ENCODE results near the gene D2HGDH.

- no peak for TF ChIP-seq POLR2AphosphoS5 (IDR thresholded peaks at IDR 0.05; ENCODE audit: low read depth, low read length)
- TF ChIP-seq POLR2A (IDR thresholded peaks at IDR 0.05; ENCODE audit: low read depth, low read length): no peak
- TF ChIP-seq SPI1 (IDR thresholded peaks at IDR 0.05; ENCODE audit: low read depth, low read length): no peak
- TF ChIP-seq POU2F2 (IDR thresholded peaks at IDR 0.05; ENCODE audit: low read depth, low read length): no peak
- TF ChIP-seq TAF1 (IDR thresholded peaks at IDR 0.05; ENCODE audit: low read depth, low read length): no peak
- no peak for TF ChIP-seq PAX5 (IDR thresholded peaks at IDR 0.05; ENCODE audit: insufficient read depth, low read length, severe bottlenecking)
Measured at GRCh38 chr2:241768850-241769249, 34.4 kb downstream of the D2HGDH start.
